GM19452 (cell line): ENCODE measurements around the gene CIRBP.

ENCODE experiments used
- ATAC-seq: cut with Tn5 transposase; IDR thresholded peaks from one replicate; pipeline ENCODE4 v1.9.1; 2021; ENCODE audit not compliant: unreplicated experiment

CIRBP gene

DNA sequence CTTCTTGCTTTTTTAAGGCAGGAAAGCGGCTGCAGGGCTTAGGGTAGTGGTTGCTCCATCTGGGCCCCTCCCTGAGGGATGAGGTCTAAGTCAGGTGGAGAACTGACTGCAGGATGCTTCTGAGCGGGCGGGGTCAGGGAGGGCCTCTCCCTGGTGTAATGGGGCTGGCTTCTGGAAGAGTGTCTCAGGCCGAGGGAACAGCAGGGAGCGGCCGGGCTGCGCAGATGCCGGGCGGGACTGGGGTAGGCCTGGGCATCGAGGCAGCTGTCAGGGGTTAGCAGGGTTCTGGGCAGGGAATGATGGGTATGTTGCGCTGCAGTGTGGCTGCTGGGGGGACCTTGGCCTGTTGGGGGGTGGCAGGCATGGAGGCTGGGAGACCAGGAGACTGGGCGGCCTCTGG lies 8.9 kb downstream of the CIRBP start:
- ATAC-seq: no peak

DNA sequence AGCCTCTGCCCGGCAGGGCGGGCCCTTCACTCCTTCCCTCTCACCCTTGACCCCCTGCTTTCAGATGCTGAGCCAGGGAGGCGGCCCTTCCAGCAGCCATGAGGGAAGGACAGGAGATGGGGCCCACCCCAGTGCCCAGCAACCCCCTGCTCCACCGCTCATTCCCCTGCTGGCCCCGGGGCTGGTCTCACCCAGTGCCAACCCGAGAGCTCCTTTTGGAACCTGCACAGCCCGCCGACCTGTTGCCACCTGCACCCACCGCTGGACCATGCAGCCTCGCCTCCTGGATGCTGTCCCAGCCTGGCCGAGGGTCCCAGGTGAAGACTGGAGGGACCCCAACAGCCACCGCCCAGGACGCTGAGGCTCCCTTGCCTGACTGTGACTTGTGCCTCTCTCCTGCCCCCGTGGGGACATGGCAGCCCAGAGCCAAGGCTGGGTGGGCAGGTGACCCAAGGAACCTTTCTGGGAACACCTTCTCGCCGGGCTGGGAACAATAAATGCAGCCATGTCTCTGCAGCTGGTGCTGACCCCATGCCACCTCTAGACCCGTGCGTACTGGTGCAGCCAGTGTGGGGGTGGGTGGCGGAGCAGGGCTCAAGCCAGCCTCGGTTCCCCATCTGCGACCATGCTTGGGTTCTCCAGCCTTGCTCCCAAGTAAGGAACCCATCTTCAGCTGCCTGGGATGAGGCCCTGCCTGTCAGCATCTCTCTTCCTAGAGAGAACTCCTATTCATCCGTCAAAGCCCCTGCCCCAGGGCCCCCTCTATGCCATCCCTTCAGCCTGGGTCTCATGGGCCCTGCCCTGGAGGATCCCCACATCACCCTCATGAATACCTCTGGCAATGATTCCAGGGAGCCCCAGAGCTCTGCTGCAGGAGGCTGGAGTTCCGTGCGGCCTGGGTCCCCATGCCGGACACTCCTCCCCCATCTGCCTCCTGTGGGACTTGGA lies 9.9 kb downstream of the CIRBP start:
- ATAC-seq: no peak

GRCh38 chr19:1279782-1280341 lies 10.7 kb downstream of the CIRBP start:
- no peak for ATAC-seq

DNA sequence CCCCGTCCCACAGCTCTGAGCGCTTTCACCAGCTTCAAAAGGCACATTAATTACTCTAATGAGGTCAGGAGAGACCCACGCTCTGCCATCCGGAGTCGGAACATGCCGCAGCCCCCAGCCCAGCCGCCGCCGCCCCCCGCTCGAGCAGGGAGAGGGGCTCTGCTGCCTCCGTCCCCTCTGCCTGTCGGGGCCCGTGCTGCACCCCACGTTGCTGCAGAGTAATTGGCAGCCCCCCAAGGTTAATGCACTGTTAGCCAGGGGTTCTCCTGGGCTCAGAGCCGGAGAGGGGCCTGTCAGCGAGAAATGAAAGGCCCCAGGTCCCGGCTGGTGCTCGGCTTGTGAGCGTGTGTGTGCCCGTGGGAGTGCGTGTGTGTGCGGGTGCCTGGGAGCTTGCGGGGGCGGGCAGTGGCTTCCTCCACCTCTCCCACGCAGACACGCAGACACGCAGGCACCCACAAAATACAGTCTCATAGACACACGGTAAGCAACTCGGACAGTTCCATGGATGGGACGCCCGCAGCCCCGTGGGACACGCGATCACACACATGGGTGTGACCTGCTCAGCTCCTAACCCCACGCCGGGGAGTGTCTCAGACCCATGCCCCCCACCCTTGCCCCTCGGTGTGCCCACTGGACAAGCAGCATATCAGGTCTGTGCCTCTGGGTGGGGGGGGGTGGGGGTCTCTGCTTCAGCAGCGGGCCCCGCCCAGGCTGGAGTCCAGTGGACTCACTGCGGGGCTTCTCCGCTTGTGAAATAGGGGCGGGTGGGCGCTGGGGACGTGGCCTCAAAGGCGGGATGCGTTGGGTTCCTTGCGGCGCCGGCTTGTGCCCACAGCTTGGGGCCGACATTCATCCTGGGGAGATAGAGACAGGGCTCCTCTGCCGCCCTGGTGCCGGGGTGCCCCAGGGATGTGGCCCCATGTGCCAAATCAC lies 11.8 kb downstream of the CIRBP start:
- ATAC-seq: no peak

- no peak for ATAC-seq
Observed at GRCh38 chr19:1281569-1282287, 12.6 kb downstream of the CIRBP start.

DNA sequence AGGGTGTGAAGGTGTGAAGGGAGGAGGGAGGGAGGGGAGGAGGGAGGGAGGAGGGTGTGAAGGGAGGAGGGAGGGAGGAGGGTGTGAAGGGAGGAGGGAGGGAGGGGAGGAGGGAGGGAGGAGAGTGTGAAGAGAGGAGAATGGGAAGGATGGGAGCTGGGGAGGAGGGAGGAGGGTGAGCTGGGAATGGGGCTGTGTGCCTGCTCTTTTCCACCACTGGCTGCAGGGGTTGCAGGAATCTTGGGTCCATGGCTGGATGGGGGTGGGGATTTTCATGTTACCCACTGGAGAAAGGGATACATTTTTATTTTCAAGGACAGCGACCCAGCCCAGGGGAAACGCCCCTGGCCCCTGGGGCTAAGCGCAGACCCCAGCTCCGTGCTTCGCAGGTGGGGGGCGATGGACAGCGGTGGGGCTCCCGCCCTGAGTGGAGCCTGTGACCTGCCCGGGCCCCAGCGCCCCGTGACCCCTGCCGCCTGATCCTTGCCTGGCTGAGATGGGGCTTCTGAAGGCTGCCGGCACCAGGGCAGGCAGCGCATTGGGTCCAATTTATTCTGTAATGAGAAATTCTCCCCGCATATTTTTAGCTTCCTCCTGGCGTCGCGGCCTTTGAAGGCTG lies 13.6 kb downstream of the CIRBP start:
- no peak for ATAC-seq

DNA sequence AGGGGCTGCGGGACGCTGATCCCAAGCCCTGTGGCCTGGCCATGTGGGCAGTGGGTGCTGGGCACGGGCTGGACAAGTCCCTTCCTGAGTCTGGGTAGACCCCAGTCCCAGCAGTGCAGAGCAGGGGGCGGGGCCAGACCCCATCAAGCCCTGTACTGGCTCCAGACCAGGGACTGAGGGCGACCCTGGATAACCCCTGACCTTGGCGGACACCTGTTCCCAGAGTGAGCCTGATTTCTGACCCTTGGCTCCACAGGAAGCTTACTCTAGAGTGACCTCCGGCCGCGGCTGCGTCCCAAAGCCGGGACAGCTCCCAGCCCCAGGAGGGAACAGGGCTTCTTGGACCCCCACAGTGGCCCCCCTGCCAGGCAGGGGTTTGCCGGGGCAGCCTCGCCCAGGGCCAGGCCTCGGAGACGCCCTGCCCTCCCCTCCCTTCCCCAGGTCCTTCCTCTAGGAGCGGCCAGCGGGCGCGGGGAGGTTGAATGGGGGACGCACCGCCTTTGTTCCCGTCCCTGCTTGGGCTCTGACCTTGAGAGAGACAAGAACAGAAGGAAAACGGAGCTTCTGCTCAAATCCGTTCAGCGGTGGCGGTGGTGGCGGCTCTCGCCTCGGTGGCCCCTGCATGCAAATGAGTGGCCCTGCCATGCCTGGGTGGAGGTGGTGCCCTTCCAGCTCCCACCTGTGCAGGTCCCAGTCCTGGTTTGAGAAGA lies 14.2 kb downstream of the CIRBP start:
- no peak for ATAC-seq

DNA sequence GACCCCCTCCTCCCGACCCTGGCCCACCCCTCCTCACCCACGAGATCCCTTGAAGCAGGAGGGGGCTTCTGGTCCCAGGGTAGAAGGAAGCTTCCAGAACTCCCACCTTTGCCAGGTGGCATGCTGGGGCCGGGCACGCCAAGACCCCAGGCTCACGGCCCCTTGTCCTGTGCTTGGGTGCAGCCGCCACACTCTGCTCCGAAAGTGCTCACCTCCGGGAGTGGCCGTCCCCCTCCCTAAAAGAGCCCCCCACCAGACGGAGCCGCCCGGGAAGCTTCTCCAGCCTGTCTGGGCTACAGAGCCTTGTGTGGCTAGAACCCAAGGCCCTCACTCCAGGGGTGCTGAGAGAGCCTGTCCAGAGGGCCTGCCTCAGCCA lies 14.8 kb downstream of the CIRBP start:
- no peak for ATAC-seq

GRCh38 chr19:1284293-1284978 lies 15.3 kb downstream of the CIRBP start:
- no peak for ATAC-seq

- ATAC-seq: no peak
Observed at GRCh38 chr19:1284979-1285736, 16.0 kb downstream of the CIRBP start.

DNA sequence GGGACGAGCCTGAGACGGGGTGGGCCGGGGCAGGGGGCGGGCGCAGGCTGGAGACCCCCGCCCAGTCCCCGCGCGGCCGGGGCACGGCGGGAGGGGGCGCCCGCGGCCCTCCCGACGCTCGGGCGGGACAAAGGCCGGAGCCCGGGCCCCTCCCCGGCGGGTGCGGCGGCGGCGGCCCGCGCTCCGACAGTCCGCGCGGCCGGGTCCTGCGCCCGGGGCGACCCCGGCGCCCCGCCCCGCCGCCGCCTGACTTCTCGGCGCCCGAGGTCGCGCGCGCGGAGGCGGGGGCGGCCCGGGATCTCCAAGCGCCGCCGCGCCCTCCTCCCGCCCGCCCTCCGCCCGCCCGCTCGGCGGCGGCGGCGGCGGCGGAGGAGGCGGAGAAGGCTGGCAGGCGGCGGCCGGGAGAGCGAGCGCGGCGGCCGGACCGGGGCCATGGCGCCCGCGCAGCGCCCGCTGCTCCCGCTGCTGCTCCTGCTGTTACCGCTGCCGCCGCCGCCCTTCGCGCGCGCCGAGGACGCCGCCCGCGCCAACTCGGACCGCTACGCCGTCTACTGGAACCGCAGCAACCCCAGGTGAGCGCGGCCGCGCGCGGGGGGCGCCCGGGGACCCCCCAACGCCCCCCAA lies 16.7 kb downstream of the CIRBP start, which contains the start of gene EFNA2:
Gene EFNA2, plus strand, starts transcription at position 137 of the 624 bp plus-strand sequence. Its CDS starts 296 bp downstream, at position 433.
- no peak for ATAC-seq

DNA sequence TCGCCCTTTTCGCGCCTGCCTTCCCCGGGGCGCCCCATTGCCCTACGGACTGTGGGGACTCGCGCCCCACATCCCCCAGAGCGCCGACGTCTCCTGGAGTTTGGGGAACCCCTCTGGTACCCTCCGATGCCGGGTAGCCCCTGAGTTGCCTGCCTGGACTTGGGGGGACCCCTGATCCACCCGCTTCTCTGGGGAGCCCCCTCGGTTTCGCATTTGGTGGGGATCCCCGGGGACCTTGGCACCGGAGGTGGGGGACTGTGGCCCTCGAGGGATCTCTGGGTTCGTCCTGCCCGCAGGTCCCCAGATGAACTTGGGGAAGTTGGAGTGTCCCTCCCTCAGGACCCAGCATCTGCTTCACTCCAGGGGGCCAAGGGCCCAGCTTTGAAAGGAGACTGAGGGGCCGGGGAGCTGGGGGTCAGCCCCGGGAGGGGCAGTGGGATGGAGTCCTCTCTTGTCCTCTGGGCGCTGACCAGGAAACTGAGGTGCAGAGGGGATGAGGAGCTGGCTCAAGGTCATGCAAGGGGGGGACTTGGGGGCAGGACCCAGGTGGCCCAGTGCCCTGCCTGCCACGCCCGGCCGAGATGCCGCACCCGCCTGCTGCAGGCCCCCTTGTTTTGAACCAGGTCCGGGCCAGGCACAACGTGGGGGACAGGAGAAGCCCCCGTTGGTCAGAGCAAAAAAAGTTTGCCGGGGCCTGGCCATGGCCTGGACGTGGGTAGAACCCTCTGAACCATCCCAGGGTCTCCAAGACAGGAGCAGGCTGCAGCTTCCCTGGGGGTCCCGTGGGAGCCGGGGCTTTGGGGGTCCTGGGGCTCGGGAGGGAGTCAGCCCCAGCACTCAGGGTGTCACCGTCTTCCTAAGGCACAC lies 17.6 kb downstream of the CIRBP start:
- ATAC-seq: no peak

GRCh38 chr19:1287354-1288225 lies 18.5 kb downstream of the CIRBP start:
- no peak for ATAC-seq

DNA sequence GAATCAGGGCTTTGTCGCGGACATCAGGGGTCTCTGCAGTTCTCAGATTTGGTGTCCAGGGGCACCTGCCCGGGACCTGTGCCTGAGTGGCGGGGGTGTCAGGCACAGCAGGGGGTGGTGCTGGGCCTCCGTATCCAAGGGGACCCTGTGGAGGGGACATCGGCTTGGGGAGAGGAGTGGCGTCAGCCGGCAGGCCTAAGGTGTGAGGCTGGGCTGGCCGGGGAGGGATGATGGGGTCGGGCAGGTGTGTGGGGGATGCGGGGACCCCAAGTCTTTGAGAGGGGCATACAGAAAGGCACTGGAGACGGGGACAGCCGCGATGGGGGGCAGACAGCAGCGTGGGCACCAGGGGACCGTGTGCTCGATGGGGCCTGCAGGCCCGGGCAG lies 19.1 kb downstream of the CIRBP start:
- no peak for ATAC-seq

- no peak for ATAC-seq
Observed at GRCh38 chr19:1288833-1289685, 19.9 kb downstream of the CIRBP start.
